Bronchial epithelial cell (primary cell): ENCODE measurements around the gene AK1. TPM values are rescaled to one million over a fixed set of nuclear protein-coding genes. Genes with fewer than 3 reads are reported as not detected.

Source experiments
- DNase-seq: peaks from one replicate; pipeline ENCODE4 v3.0.0-alpha.2; 2010; ENCODE audit warnings: low read depth
- FAIRE-seq: peaks from 2 replicates; lab custom pipeline; 2011; peaks lifted over from hg19 to GRCh38; lab: Jason Lieb, UNC
- H3K27me3 ChIP-seq: 2 replicates; pipeline ENCODE4 v1.5.1; 2011; ENCODE audit warnings: low read length; ENCODE audit not compliant: control insufficient read depth, insufficient read depth
- H3K36me3 ChIP-seq: 2 replicates; pipeline ENCODE4 v1.5.1; 2011; ENCODE audit warnings: low read length; ENCODE audit not compliant: control insufficient read depth, insufficient read depth
- H3K4me3 ChIP-seq: 2 replicates; pipeline ENCODE4 v1.5.1; 2011; ENCODE audit warnings: mild to moderate bottlenecking, low read depth, low read length, control low read depth
- CTCF ChIP-seq: IDR thresholded peaks from 2 replicates; pipeline ENCODE4 v1.5.1; 2011; ENCODE audit warnings: mild to moderate bottlenecking, moderate library complexity, low read length, control low read depth, inconsistent platforms; ENCODE audit not compliant: insufficient read depth, severe bottlenecking
- total RNA-seq: library from RNA; depleted of rRNA; stranded (reverse); fragments of >200 nt; gene quantifications from 2 replicates; pipeline ENCODE4 v1.2.1, GENCODE V29; 2014

AK1 gene
- 19.0 and 54.0 TPM in 2 replicates for total RNA-seq

- TF ChIP-seq CTCF, result no peak
- no peaks in the 10 kb centered on the region for H3K27me3 ChIP-seq
- no peak for DNase-seq
- H3K36me3 ChIP-seq, result peaks cover 3% of the 10 kb centered on the region
- no peak for FAIRE-seq
- H3K4me3 ChIP-seq, result peak within 1 kb of the TSS; percentile 48
These were observed at the start of gene AK1 for GRCh38 chr9:127877566-127877998. Gene AK1 (minus strand): TSS chr9:127877675. CDS start chr9:127874617, 3,058 bp downstream.

GRCh38 chr9:127926906-127927200 is 49.4 kb upstream of the AK1 start:
- DNase-seq, result no peak
- no peaks in the 10 kb centered on the region for H3K36me3 ChIP-seq
- TF ChIP-seq CTCF, result no peak
- H3K27me3 ChIP-seq, result no peaks in the 10 kb centered on the region
- H3K4me3 ChIP-seq, result peak overlapping the region; percentile 70
- no peak for FAIRE-seq

- peak overlapping the region; percentile 70 for H3K4me3 ChIP-seq
- no peak for TF ChIP-seq CTCF
- H3K36me3 ChIP-seq, result no peaks in the 10 kb centered on the region
- DNase-seq, result no peak
- no peaks in the 10 kb centered on the region for H3K27me3 ChIP-seq
- FAIRE-seq, result no peak
These were observed 48.8 kb upstream of the AK1 start for GRCh38 chr9:127925959-127926905.

GRCh38 chr9:127924736-127925444 is 47.4 kb upstream of the AK1 start:
- Histone ChIP-seq H3K36me3 (no peaks in the 10 kb centered on the region), H3K4me3 (no peak overlapping the region), H3K27me3 (no peaks in the 10 kb centered on the region)
- DNase-seq (no peak), FAIRE-seq (no peak)
- TF ChIP-seq CTCF, result no peak

- Histone ChIP-seq H3K27me3 (no peaks in the 10 kb centered on the region), H3K4me3 (no peak overlapping the region), H3K36me3 (no peaks in the 10 kb centered on the region)
- peak; percentile 81 for DNase-seq
- no peak for TF ChIP-seq CTCF
- no peak for FAIRE-seq
These were observed 46.3 kb upstream of the AK1 start for GRCh38 chr9:127923771-127924170.
